ENCODE results near the gene TFEC.
A peak's percentile ranks its signal among the peaks of the same experiment; 100 is the strongest.

GRCh38 chr7:116041615-116042014 lies 11.1 kb upstream of the TFEC start:
- TF ChIP-seq SPI1 (IDR thresholded peaks at IDR 0.05; ENCODE audit: borderline replicate concordance, insufficient read depth, low read depth, low read length) (peak; percentile 34; the same call in 1 of the 2 replicates), POLR2A (IDR thresholded peaks at IDR 0.05; ENCODE audit: low read depth, low read length) (no peak), CEBPB (IDR thresholded peaks at IDR 0.05; ENCODE audit: borderline replicate concordance in 1 of 2, low read depth in 2 of 2, low read length in 2 of 2) (no peak), CTCF (IDR thresholded peaks at IDR 0.05 in 2 of 3, conservative IDR thresholded peaks at IDR 0.05 in 1 of 3; ENCODE audit: control insufficient read depth in 2 of 3, extremely low read depth in 1 of 3, insufficient read depth in 1 of 3, low read depth in 3 of 3, low read length in 3 of 3) (no peak), REST (IDR thresholded peaks at IDR 0.05; ENCODE audit: low read depth, low read length) (no peak), RELB (IDR thresholded peaks at IDR 0.05; ENCODE audit: low read depth) (no peak)
